OCI-LY7 (cell line): Measurements from ENCODE around the gene FGD4. TPM values are rescaled to one million over a fixed set of nuclear protein-coding genes. Genes with fewer than 3 reads are reported as not detected.

ENCODE experiments used
- BruUV-seq: library from RNA; stranded (reverse); fragments of 400-500 nt; replicated peaks from 2 replicates; lab custom pipeline; 2021; lab: Mats Ljungman, UMichigan
- CTCF ChIA-PET: fragments of 300-600 bp; sonication (Branson Sonifier 250); formaldehyde crosslinking; loops from one replicate; lab custom pipeline; 2022; ENCODE audit warnings: antibody characterized with exemption; ENCODE audit not compliant: unreplicated experiment; lab: Charles Lee
- POLR2A ChIA-PET: fragments of 300-600 bp; sonication (Branson Sonifier 250); formaldehyde crosslinking; loops from one replicate; lab custom pipeline; 2022; ENCODE audit warnings: antibody characterized with exemption; lab: Charles Lee
- DNase-seq: peaks from one replicate; pipeline ENCODE4 v3.0.0-alpha.2; 2015; ENCODE audit warnings: low spot score
- H2AFZ ChIP-seq: fragments of 200-600 bp; sonication (generic), shearing (Covaris generic); 2 replicates; pipeline ENCODE4 v1.6.1; 2014; ENCODE audit warnings: mild to moderate bottlenecking, antibody characterized with exemption, low read length, moderate library complexity
- H3K27ac ChIP-seq: fragments of 200-600 bp; sonication (generic); 2 replicates; pipeline ENCODE4 v1.5.1; 2014; ENCODE audit warnings: mixed run types, low read depth, mild to moderate bottlenecking, moderate library complexity, low read length, inconsistent platforms; ENCODE audit not compliant: poor library complexity, severe bottlenecking
- H3K36me3 ChIP-seq: fragments of 200-600 bp; sonication (generic); 2 replicates; pipeline ENCODE4 v1.6.1; 2014; ENCODE audit warnings: mild to moderate bottlenecking, antibody characterized with exemption, low read length, moderate library complexity, mixed read lengths; ENCODE audit not compliant: insufficient read depth
- H3K4me1 ChIP-seq: fragments of 200-600 bp; sonication (generic); 2 replicates; pipeline ENCODE4 v1.5.1; 2014; ENCODE audit warnings: mild to moderate bottlenecking, low read length; ENCODE audit not compliant: insufficient read depth, poor library complexity, severe bottlenecking
- H3K4me2 ChIP-seq: fragments of 200-600 bp; sonication (generic); 2 replicates; pipeline ENCODE4 v1.6.1; 2014; ENCODE audit warnings: mild to moderate bottlenecking, low read length
- H3K4me3 ChIP-seq: fragments of 200-600 bp; sonication (generic); 2 replicates; pipeline ENCODE4 v1.5.1; 2014; ENCODE audit warnings: mild to moderate bottlenecking, low read depth, low read length; ENCODE audit not compliant: poor library complexity, severe bottlenecking
- H3K79me2 ChIP-seq: fragments of 200-600 bp; sonication (generic); 2 replicates; pipeline ENCODE4 v1.6.1; 2016; ENCODE audit warnings: low read depth, mild to moderate bottlenecking, low read length, moderate library complexity, mixed read lengths; ENCODE audit not compliant: insufficient read depth
- H3K9me2 ChIP-seq: fragments of 200-600 bp; sonication (generic); 2 replicates; pipeline ENCODE4 v1.6.1; 2016; ENCODE audit warnings: mild to moderate bottlenecking, low read length, mixed read lengths; ENCODE audit not compliant: insufficient read depth
- H3K9me3 ChIP-seq: fragments of 200-600 bp; sonication (generic); 2 replicates; pipeline ENCODE4 v1.6.1; 2014; ENCODE audit warnings: mild to moderate bottlenecking, mixed run types, low read length, mixed read lengths
- H4K20me1 ChIP-seq: fragments of 200-600 bp; sonication (generic); 2 replicates; pipeline ENCODE4 v1.6.1; 2014; ENCODE audit warnings: mild to moderate bottlenecking, antibody characterized with exemption, low read length, moderate library complexity, mixed read lengths; ENCODE audit not compliant: insufficient read depth
- EZH2phosphoT487 ChIP-seq: fragments of 200-600 bp; sonication (generic); IDR thresholded peaks from 2 replicates; pipeline ENCODE4 v1.6.1; 2018; ENCODE audit warnings: low read depth, borderline replicate concordance, mild to moderate bottlenecking, mixed run types, antibody characterized with exemption, low read length, moderate library complexity, mixed read lengths
- intact Hi-C: fragments of 100-400 bp; cut with micrococcal nuclease; formaldehyde crosslinking; loops from one replicate; pipeline ENCODE4 v1.10.0; 2022; ENCODE audit not compliant: unreplicated experiment
- total RNA-seq, 2 experiments: library from RNA; depleted of rRNA in 1 of 2; stranded (reverse); fragments of >200 nt in 1 of 2; shearing (Covaris generic) in 1 of 2; gene quantifications; 2 replicates each; pipeline ENCODE4 v1.2.3, GENCODE V29; 2014 to 2022
- TF ChIP-seq, protein P1 (sequence below): fragments of 200-600 bp; sonication (generic); conservative IDR thresholded peaks from 2 replicates; pipeline ENCODE4 v1.5.1; 2014; ENCODE audit warnings: mild to moderate bottlenecking, antibody characterized with exemption, low read length, moderate library complexity, mixed read lengths

The FGD4 gene
- total RNA-seq, 2 experiments from 2014 or later: 14.9 to 19.3 TPM

DNA sequence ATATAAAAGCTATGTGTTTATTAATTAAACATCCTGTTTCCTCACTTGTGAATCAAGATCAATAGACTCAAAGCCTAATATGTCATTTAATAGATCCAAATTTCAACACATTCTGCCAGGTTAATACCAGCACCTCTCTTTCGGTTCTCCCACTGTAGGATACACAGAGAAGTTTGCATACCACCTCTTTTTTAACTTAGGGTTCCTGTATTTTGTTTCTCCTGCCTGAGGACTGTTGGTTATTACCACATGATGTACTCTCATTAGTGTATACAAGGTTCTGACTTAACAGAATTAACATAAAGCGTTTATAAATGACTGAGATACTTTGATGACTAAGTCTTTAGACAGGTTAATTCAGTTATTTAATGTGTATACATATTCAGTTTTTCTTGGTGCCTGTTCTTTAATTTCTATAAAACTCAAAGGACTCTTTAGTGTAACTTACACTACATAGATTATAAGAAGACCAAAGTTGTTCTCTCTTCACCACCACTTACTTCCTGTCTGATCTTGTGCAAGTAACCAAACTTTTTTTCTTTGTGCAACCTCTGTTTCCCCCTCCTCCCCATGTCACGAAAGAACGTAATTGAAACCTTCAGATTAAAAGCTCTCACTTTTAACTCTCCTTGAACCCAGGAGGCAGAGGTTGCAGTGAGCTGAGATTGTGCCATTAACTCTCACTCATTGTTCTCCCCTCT, 190.0 kb downstream of the FGD4 start:
- H3K27ac ChIP-seq: no peak overlapping the region
- intact Hi-C loops: no loop called here
- H4K20me1 ChIP-seq: no peaks in the 10 kb centered on the region
- H3K4me3 ChIP-seq: no peak overlapping the region
- DNase-seq: no peak
- H3K36me3 ChIP-seq: peaks cover 43% of the 10 kb centered on the region; the same call in 1 of the 2 replicates
- POLR2A ChIA-PET: interaction anchor here (0.7 to 2.0 kb wide), 2 partner anchors 44 to 1206 kb away, joined by 3 to 6 read pairs; no protein-coding TSS in a partner anchor
- no TSS peak for BruUV-seq
- H3K9me3 ChIP-seq: no peaks in the 10 kb centered on the region
- peaks cover 20% of the 10 kb centered on the region for H3K4me1 ChIP-seq
- no peaks in the 10 kb centered on the region for H3K9me2 ChIP-seq
- H2AFZ ChIP-seq: no peak overlapping the region
- no peak overlapping the region for H3K4me2 ChIP-seq
- no peak for TF ChIP-seq EZH2phosphoT487
- TF ChIP-seq, protein P1, sequence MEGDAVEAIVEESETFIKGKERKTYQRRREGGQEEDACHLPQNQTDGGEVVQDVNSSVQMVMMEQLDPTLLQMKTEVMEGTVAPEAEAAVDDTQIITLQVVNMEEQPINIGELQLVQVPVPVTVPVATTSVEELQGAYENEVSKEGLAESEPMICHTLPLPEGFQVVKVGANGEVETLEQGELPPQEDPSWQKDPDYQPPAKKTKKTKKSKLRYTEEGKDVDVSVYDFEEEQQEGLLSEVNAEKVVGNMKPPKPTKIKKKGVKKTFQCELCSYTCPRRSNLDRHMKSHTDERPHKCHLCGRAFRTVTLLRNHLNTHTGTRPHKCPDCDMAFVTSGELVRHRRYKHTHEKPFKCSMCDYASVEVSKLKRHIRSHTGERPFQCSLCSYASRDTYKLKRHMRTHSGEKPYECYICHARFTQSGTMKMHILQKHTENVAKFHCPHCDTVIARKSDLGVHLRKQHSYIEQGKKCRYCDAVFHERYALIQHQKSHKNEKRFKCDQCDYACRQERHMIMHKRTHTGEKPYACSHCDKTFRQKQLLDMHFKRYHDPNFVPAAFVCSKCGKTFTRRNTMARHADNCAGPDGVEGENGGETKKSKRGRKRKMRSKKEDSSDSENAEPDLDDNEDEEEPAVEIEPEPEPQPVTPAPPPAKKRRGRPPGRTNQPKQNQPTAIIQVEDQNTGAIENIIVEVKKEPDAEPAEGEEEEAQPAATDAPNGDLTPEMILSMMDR: no peak
- no peaks in the 10 kb centered on the region for H3K79me2 ChIP-seq
- CTCF ChIA-PET: no interaction called here

DNA sequence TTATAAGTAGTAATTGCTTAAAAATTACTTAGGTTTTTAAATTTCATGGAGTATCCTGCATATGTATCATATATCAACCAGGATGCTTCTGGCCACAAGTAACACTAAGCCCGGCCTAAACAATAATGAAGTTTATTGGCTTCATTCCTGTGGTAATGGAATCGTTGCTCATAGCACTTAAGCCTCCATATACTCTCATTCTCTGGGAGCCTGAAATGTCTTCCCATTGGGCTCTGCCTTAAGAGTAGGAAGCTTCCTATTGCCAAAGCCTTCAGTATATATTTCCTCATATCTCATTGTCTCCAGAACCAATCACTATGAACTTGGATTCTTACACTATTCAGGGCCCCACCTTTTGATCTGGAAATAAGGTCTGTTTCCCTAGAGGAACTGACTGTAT, 195.9 kb downstream of the FGD4 start:
- Histone ChIP-seq H3K36me3 (peaks cover 30% of the 10 kb centered on the region), H3K9me2 (no peaks in the 10 kb centered on the region), H3K9me3 (no peaks in the 10 kb centered on the region), H3K4me1 (no peaks in the 10 kb centered on the region), H3K4me3 (no peak overlapping the region), H3K79me2 (no peaks in the 10 kb centered on the region), H4K20me1 (no peaks in the 10 kb centered on the region), H3K27ac (no peak overlapping the region), H3K4me2 (no peak overlapping the region), H2AFZ (no peak overlapping the region)
- intact Hi-C loops: no loop called here
- no TSS peak for BruUV-seq
- no peak for TF ChIP-seq EZH2phosphoT487
- TF ChIP-seq, protein P1: no peak
- DNase-seq: no peak
- POLR2A ChIA-PET: no interaction called here
- CTCF ChIA-PET: no interaction called here

DNA sequence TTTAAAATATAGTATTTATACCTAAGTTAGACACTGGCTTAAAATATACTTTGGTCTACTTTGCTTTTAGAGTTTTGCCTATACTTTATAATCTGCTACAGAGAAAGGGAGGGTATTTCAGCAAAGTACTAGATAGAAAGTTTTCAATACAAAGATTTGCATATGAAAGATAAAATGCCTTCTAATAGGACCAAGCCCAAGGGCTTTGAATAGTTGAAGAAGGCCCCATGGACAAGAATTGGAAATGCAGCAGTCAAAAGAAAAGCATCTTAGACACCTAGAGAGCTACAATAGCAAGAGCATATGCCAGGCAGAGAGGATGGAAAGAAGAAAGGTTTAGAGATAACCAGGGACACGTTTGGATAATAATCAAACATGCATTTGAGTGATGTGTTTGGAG, 196.7 kb downstream of the FGD4 start:
- BruUV-seq: no TSS peak
- ChIA-PET CTCF (no interaction called here), POLR2A (no interaction called here)
- no peak for DNase-seq
- Histone ChIP-seq H3K9me3 (no peaks in the 10 kb centered on the region), H3K4me2 (no peak overlapping the region), H2AFZ (no peak overlapping the region), H4K20me1 (no peaks in the 10 kb centered on the region), H3K27ac (no peak overlapping the region), H3K36me3 (peaks cover 30% of the 10 kb centered on the region), H3K4me1 (no peaks in the 10 kb centered on the region), H3K79me2 (no peaks in the 10 kb centered on the region), H3K9me2 (no peaks in the 10 kb centered on the region), H3K4me3 (no peak overlapping the region)
- intact Hi-C loops: no loop called here
- no peak for TF ChIP-seq EZH2phosphoT487
- TF ChIP-seq, protein P1: no peak
